ENCODE data around the gene NFE2. TPM values are rescaled to one million over a fixed set of nuclear protein-coding genes. Genes with fewer than 3 reads are reported as not detected.
"Not testable (repeated sequence)": the region's sequence is repeated elsewhere in the genome, so short reads cannot be mapped to it uniquely, and the experiment has no call there.

NFE2 gene
- polyA plus RNA-seq, 1 donor: 1.5 TPM

- not testable (repeated sequence) for DNase-seq
Observed at GRCh38 chr12:54284070-54284780, 16.6 kb downstream of the NFE2 start.

GRCh38 chr12:54282949-54283593 is 17.7 kb downstream of the NFE2 start:
- DNase-seq: no peak

GRCh38 chr12:54281694-54282093 is 19.1 kb downstream of the NFE2 start:
- DNase-seq: not testable (repeated sequence)

- DNase-seq: not testable (repeated sequence)
Observed at GRCh38 chr12:54281261-54281638, 19.6 kb downstream of the NFE2 start.

- DNase-seq: peak; percentile 99
Observed at GRCh38 chr12:54280468-54281260, 20.2 kb downstream of the NFE2 start, which contains the start of gene HNRNPA1. Gene HNRNPA1, plus strand, starts transcription at chr12:54280726. Its CDS starts 82 bp downstream, at chr12:54280808.

- DNase-seq: peak; percentile 100
Observed at GRCh38 chr12:54279632-54280467, 21.0 kb downstream of the NFE2 start, which contains the start of gene CBX5. Gene CBX5, minus strand, starts transcription at chr12:54280122. Its CDS starts 22,472 bp downstream, at chr12:54257650.

GRCh38 chr12:54279227-54279631 is 21.6 kb downstream of the NFE2 start:
- no peak for DNase-seq

- DNase-seq: no peak
Observed at GRCh38 chr12:54277823-54278276, 23.0 kb downstream of the NFE2 start.

GRCh38 chr12:54276368-54276767 is 24.4 kb downstream of the NFE2 start:
- no peak for DNase-seq

- DNase-seq: no peak
Observed at GRCh38 chr12:54273981-54274380, 26.8 kb downstream of the NFE2 start.

- no peak for DNase-seq
Observed at GRCh38 chr12:54272214-54272613, 28.6 kb downstream of the NFE2 start.

- no peak for DNase-seq
Observed at GRCh38 chr12:54270345-54270744, 30.5 kb downstream of the NFE2 start.

- no peak for DNase-seq
Observed at GRCh38 chr12:54266852-54267251, 34.0 kb downstream of the NFE2 start.

GRCh38 chr12:54265364-54265812 is 35.4 kb downstream of the NFE2 start:
- DNase-seq: no peak

- DNase-seq: peak; percentile 58
Observed at GRCh38 chr12:54262403-54262925, 38.4 kb downstream of the NFE2 start.

GRCh38 chr12:54261815-54262402 is 38.9 kb downstream of the NFE2 start:
- peak; percentile 40 for DNase-seq

GRCh38 chr12:54259194-54260011 is 41.4 kb downstream of the NFE2 start:
- DNase-seq: peak; percentile 90

- DNase-seq: no peak
Observed at GRCh38 chr12:54258201-54258681, 42.6 kb downstream of the NFE2 start.

- no peak for DNase-seq
Observed at GRCh38 chr12:54257332-54257731, 43.5 kb downstream of the NFE2 start.

- DNase-seq: no peak
Observed at GRCh38 chr12:54253240-54253639, 47.6 kb downstream of the NFE2 start.

Measured in left kidney (tissue), 2 donors.